CD4-positive, alpha-beta T cell treated with Interleukin-4 for 1 hour (primary cell): ENCODE data around the gene HIVEP3.

Source experiments
- DNase-seq, 2 donors: peaks; one replicate each; pipeline ENCODE4 v3.0.0-alpha.2; 2020 to 2022

Gene HIVEP3

GRCh38 chr1:41892301-41892781, 26.4 kb downstream of the HIVEP3 start:
- DNase-seq: peak; percentile 42 to 56

- peak; percentile 73 to 80 for DNase-seq
Measured at GRCh38 chr1:41891199-41891896, 27.4 kb downstream of the HIVEP3 start.

GRCh38 chr1:41890825-41891198, 27.9 kb downstream of the HIVEP3 start:
- no peak for DNase-seq

GRCh38 chr1:41889506-41890414, 29.0 kb downstream of the HIVEP3 start:
- DNase-seq: no peak

- DNase-seq: peak; percentile 17 to 31
Measured at GRCh38 chr1:41888756-41889155, 30.0 kb downstream of the HIVEP3 start.

- no peak for DNase-seq
Measured at GRCh38 chr1:41887365-41887764, 31.4 kb downstream of the HIVEP3 start.

GRCh38 chr1:41884256-41885230, 34.2 kb downstream of the HIVEP3 start:
- DNase-seq: no peak

- no peak for DNase-seq
Measured at GRCh38 chr1:41883507-41883906, 35.2 kb downstream of the HIVEP3 start.

- DNase-seq: no peak
Measured at GRCh38 chr1:41882486-41882885, 36.2 kb downstream of the HIVEP3 start.

- no peak for DNase-seq
Measured at GRCh38 chr1:41882068-41882477, 36.6 kb downstream of the HIVEP3 start.

- DNase-seq: no peak
Measured at GRCh38 chr1:41880950-41881885, 37.5 kb downstream of the HIVEP3 start.

GRCh38 chr1:41880261-41880660, 38.5 kb downstream of the HIVEP3 start:
- no peak for DNase-seq

- DNase-seq: no peak
Measured at GRCh38 chr1:41879617-41880016, 39.1 kb downstream of the HIVEP3 start.

- DNase-seq: no peak
Measured at GRCh38 chr1:41878911-41879310, 39.8 kb downstream of the HIVEP3 start.

GRCh38 chr1:41878495-41878894, 40.2 kb downstream of the HIVEP3 start:
- no peak for DNase-seq

- DNase-seq: no peak
Measured at GRCh38 chr1:41876576-41877445, 41.9 kb downstream of the HIVEP3 start.

- no peak for DNase-seq
Measured at GRCh38 chr1:41875487-41875886, 43.2 kb downstream of the HIVEP3 start.

- DNase-seq: no peak
Measured at GRCh38 chr1:41874903-41875411, 43.8 kb downstream of the HIVEP3 start.

GRCh38 chr1:41874151-41874719, 44.5 kb downstream of the HIVEP3 start:
- no peak for DNase-seq

GRCh38 chr1:41872074-41872473, 46.6 kb downstream of the HIVEP3 start:
- DNase-seq: no peak
